IMR-90 (cell line): ENCODE data around the gene CSF1. TPM values are rescaled to one million over a fixed set of nuclear protein-coding genes. Genes with fewer than 3 reads are reported as not detected.
A peak's percentile ranks its signal among the peaks of the same experiment; 100 is the strongest.

Experiments used
- ATAC-seq: fragments of 200-7000 bp; cut with Tn5 transposase; 2 replicates; pipeline ENCODE4 v1.9.1; 2020; ENCODE audit warnings: low read depth, mild to moderate bottlenecking, moderate library complexity
- BruUV-seq: library from RNA; stranded (reverse); fragments of 400-500 nt; replicated peaks from 2 replicates; lab custom pipeline; 2021; lab: Mats Ljungman, UMichigan
- CTCF ChIA-PET: fragments of 300-600 bp; formaldehyde crosslinking; extraction: SDS; loops from one replicate; lab custom pipeline; 2021; ENCODE audit warnings: antibody characterized with exemption; lab: Yijun Ruan, JAX
- POLR2A ChIA-PET: fragments of 300-600 bp; sonication (Branson Sonifier 250); formaldehyde crosslinking; loops from one replicate; lab custom pipeline; 2022; ENCODE audit warnings: antibody characterized with exemption; ENCODE audit not compliant: unreplicated experiment; lab: Charles Lee
- DNase-seq: peaks from one replicate; pipeline ENCODE4 v3.0.0; 2013
- H2AFZ ChIP-seq: replicated peaks from 2 replicates; pipeline ENCODE3; 2013; ENCODE audit warnings: low read length, mild to moderate bottlenecking; ENCODE audit not compliant: poor library complexity
- H2AK5ac ChIP-seq: 2 replicates; pipeline ENCODE4 v1.6.1; 2013; ENCODE audit warnings: low read depth, low read length, inconsistent platforms
- H2AK9ac ChIP-seq: replicated peaks from 2 replicates; pipeline ENCODE3; 2013; ENCODE audit warnings: mild to moderate bottlenecking, low read depth, low read length, moderate library complexity; ENCODE audit not compliant: poor library complexity
- H2BK120ac ChIP-seq: 2 replicates; pipeline ENCODE4 v1.6.1; 2013; ENCODE audit warnings: low read depth, low read length, inconsistent platforms
- H2BK15ac ChIP-seq: 3 replicates; pipeline ENCODE4 v1.6.1; 2013; ENCODE audit warnings: low read depth, low read length, inconsistent platforms
- H2BK20ac ChIP-seq: 2 replicates; pipeline ENCODE4 v1.6.1; 2013; ENCODE audit warnings: low read depth, mild to moderate bottlenecking, inconsistent platforms, low read length, moderate library complexity
- H2BK5ac ChIP-seq: 2 replicates; pipeline ENCODE4 v1.6.1; 2013; ENCODE audit warnings: mild to moderate bottlenecking, low read depth, low read length, inconsistent platforms; ENCODE audit not compliant: poor library complexity, severe bottlenecking
- H3K14ac ChIP-seq: replicated peaks from 2 replicates; pipeline ENCODE4 v1.6.1; 2013; ENCODE audit warnings: low read depth, low read length, inconsistent platforms
- H3K18ac ChIP-seq: 2 replicates; pipeline ENCODE4 v1.6.1; 2013; ENCODE audit warnings: low read depth, low read length, control low read depth
- H3K23ac ChIP-seq: 2 replicates; pipeline ENCODE4 v1.6.1; 2013; ENCODE audit warnings: low read depth, low read length, inconsistent platforms
- H3K27ac ChIP-seq: 2 replicates; pipeline ENCODE4 v1.5.1; 2013; ENCODE audit warnings: mild to moderate bottlenecking, control low read depth, low read length; ENCODE audit not compliant: insufficient read depth
- H3K27me3 ChIP-seq: 2 replicates; pipeline ENCODE4 v1.6.1; 2013; ENCODE audit warnings: low read length; ENCODE audit not compliant: control insufficient read depth, insufficient read depth
- H3K36me3 ChIP-seq: 2 replicates; pipeline ENCODE4 v1.6.1; 2013; ENCODE audit warnings: low read length, mixed read lengths; ENCODE audit not compliant: control insufficient read depth, insufficient read depth
- H3K4ac ChIP-seq: 2 replicates; pipeline ENCODE4 v1.6.1; 2013; ENCODE audit warnings: low read depth, low read length, inconsistent platforms
- H3K4me1 ChIP-seq: 2 replicates; pipeline ENCODE4 v1.6.1; 2013; ENCODE audit warnings: low read length, mixed read lengths; ENCODE audit not compliant: control insufficient read depth, insufficient read depth
- H3K4me2 ChIP-seq: 2 replicates; pipeline ENCODE4 v1.6.1; 2013; ENCODE audit warnings: low read depth, mild to moderate bottlenecking, control low read depth, low read length, moderate library complexity
- H3K4me3 ChIP-seq: 2 replicates; pipeline ENCODE4 v1.5.1; 2013; ENCODE audit warnings: low read depth, mild to moderate bottlenecking, control low read depth, low read length, moderate library complexity; ENCODE audit not compliant: insufficient read depth
- H3K56ac ChIP-seq: 2 replicates; pipeline ENCODE4 v1.6.1; 2013; ENCODE audit warnings: low read length, inconsistent platforms; ENCODE audit not compliant: insufficient read depth; ENCODE audit errors: extremely low read depth
- H3K79me1 ChIP-seq, 2 experiments: 2 replicates each; pipeline ENCODE4 v1.6.1; 2013; ENCODE audit warnings: low read length in 2 of 2, inconsistent platforms in 1 of 2, low read depth in 1 of 2
- H3K9ac ChIP-seq: 2 replicates; pipeline ENCODE4 v1.6.1; 2013; ENCODE audit warnings: low read depth, low read length, control low read depth
- H3K9me1 ChIP-seq: 2 replicates; pipeline ENCODE4 v1.6.1; 2013; ENCODE audit warnings: low read length, inconsistent platforms; ENCODE audit not compliant: insufficient read depth
- H3K9me3 ChIP-seq: 2 replicates; pipeline ENCODE4 v1.6.1; 2013; ENCODE audit warnings: low read length; ENCODE audit not compliant: control insufficient read depth, insufficient read depth
- H4K20me1 ChIP-seq: 2 replicates; pipeline ENCODE4 v1.6.1; 2013; ENCODE audit warnings: low read length, inconsistent platforms; ENCODE audit not compliant: insufficient read depth
- H4K5ac ChIP-seq: 2 replicates; pipeline ENCODE4 v1.6.1; 2013; ENCODE audit warnings: mild to moderate bottlenecking, low read depth, low read length, control low read depth
- H4K8ac ChIP-seq, 2 experiments: 2 replicates each; pipeline ENCODE4 v1.6.1; 2013; ENCODE audit warnings: low read depth in 2 of 2, low read length in 2 of 2, control low read depth in 1 of 2, inconsistent platforms in 1 of 2
- H4K91ac ChIP-seq: 2 replicates; pipeline ENCODE4 v1.6.1; 2013; ENCODE audit warnings: low read depth, low read length, inconsistent platforms; ENCODE audit not compliant: insufficient read depth
- RFX5 ChIP-seq: IDR thresholded peaks from 2 replicates; pipeline ENCODE4 v1.8.0; 2012; ENCODE audit warnings: low read depth, mild to moderate bottlenecking, low read length, moderate library complexity
- WGBS, 2 experiments: methylation state at CpG; one replicate each; pipeline versions ENCODE4 v1.1.5 to v1.1.7; 2013; ENCODE audit warnings: missing lambda C conversion rate in 2 of 2; ENCODE audit not compliant: insufficient read length in 1 of 2; ENCODE audit errors: extremely low coverage in 2 of 2; 5-methylcytosine and 5-hydroxymethylcytosine counted together
- dilution Hi-C: fragments of 300-500 bp; cut with HindIII; formaldehyde crosslinking; loops from one replicate; pipeline ENCODE4 v1.14.3; 2018; ENCODE audit warnings: low sequenced_read_pairs; ENCODE audit not compliant: unreplicated experiment
- in situ Hi-C: fragments of 300-500 bp; cut with MboI; formaldehyde crosslinking; loops from 3 replicates; pipeline ENCODE4 v1.14.3; 2019; ENCODE audit warnings: low sequenced_read_pairs, inconsistent platforms, mixed read lengths
- intact Hi-C: fragments of 100-400 bp; cut with micrococcal nuclease; formaldehyde crosslinking; loops from 2 replicates; pipeline ENCODE4 v1.10.0; 2022
- polyA plus RNA-seq, 3 experiments: library from polyadenylated mRNA; depleted of rRNA; stranded (reverse); fragments of >200 nt; gene quantifications; 2 replicates each; pipeline ENCODE4 v1.2.3, GENCODE V29; 2012; ENCODE audit warnings: low replicate concordance in 1 of 3
- total RNA-seq: library from RNA; depleted of rRNA; stranded (reverse); fragments of >200 nt; gene quantifications from 2 replicates; pipeline ENCODE4 v1.2.3, GENCODE V29; 2012

Gene CSF1
- total and polyA plus RNA-seq, 2 of the 4 experiments (the other 2 are of a cell fraction) = 14.3 to 22.0 TPM

GRCh38 chr1:109923946-109924275, 13.3 kb downstream of the CSF1 start:
- Histone ChIP-seq H3K56ac (no peak overlapping the region), H3K14ac (no peak overlapping the region), H2AK5ac (no peak overlapping the region), H3K4me3 (no peak overlapping the region), H2BK5ac (peak overlapping the region; percentile 6), H4K20me1 (peaks cover 10% of the 10 kb centered on the region), H2BK20ac (no peak overlapping the region), H2AFZ (no peak overlapping the region), H3K9ac (no peak overlapping the region), H4K5ac (no peak overlapping the region), H3K36me3 (peaks cover 91% of the 10 kb centered on the region), H2AK9ac (no peak overlapping the region), H3K18ac (no peak overlapping the region), H3K27ac (no peak overlapping the region), H3K27me3 (no peaks in the 10 kb centered on the region), H2BK15ac (no peak overlapping the region), H3K9me3 (no peaks in the 10 kb centered on the region), H3K23ac (no peak overlapping the region), H4K91ac (no peak overlapping the region), H2BK120ac (no peak overlapping the region), H3K4ac (no peak overlapping the region), H3K79me1 (peaks cover 7 to 77% of the 10 kb centered on the region in 2 experiments; a peak in 3 of 4 replicates), H3K4me2 (no peak overlapping the region), H4K8ac (no peak overlapping the region), H3K4me1 (peaks cover 14% of the 10 kb centered on the region), H3K9me1 (peaks cover 9% of the 10 kb centered on the region)
- DNase-seq (no peak), ATAC-seq (no peak)
- POLR2A ChIA-PET = no interaction called here
- intact Hi-C loops = no loop called here
- 89% methylated on average over 11 of the region's 12 CpGs; no CpG with 5 or more reads in 1 of the 2 experiments for WGBS, 2 experiments
- no TSS peak for BruUV-seq
- TF ChIP-seq RFX5 = no peak
- dilution Hi-C loops = no loop called here
- CTCF ChIA-PET = no interaction called here
- in situ Hi-C loops = loop anchor here (25.0 kb wide), 1 partner anchor 137 kb away; no protein-coding TSS in a partner anchor
